AG04450 (cell line): ENCODE data around the gene APOL1. TPM values are rescaled to one million over a fixed set of nuclear protein-coding genes. Genes with fewer than 3 reads are reported as not detected.

Source experiments
- CTCF ChIA-PET: fragments of 300-600, 350-600 bp; formaldehyde crosslinking; extraction: SDS; loops from one replicate; lab custom pipeline; 2022; ENCODE audit warnings: antibody characterized with exemption, inconsistent platforms; lab: Charles Lee
- POLR2A ChIA-PET: fragments of 350-600 bp; formaldehyde crosslinking; extraction: SDS; loops from one replicate; lab custom pipeline; 2021; ENCODE audit warnings: antibody characterized with exemption, inconsistent platforms; lab: Yijun Ruan, JAX
- DNase-seq: peaks from one replicate; pipeline ENCODE4 v3.0.0-alpha.2; 2011; ENCODE audit warnings: low read depth, low spot score
- H3K27ac ChIP-seq: one replicate; pipeline ENCODE4 v1.5.1; 2012; ENCODE audit warnings: low read depth, low read length, control low read depth
- H3K27me3 ChIP-seq: one replicate; pipeline ENCODE4 v1.6.0; 2012; ENCODE audit warnings: low read length; ENCODE audit not compliant: control insufficient read depth, insufficient read depth
- H3K4me3 ChIP-seq: 2 replicates; pipeline ENCODE4 v1.5.1; 2011; ENCODE audit warnings: mild to moderate bottlenecking, low read depth, low read length, control low read depth
- H3K9me3 ChIP-seq: 2 replicates; pipeline ENCODE4 v1.5.1; 2012; ENCODE audit warnings: low read length; ENCODE audit not compliant: control insufficient read depth, insufficient read depth
- CTCF ChIP-seq: IDR thresholded peaks from 2 replicates; pipeline ENCODE4 v1.5.1; 2011; ENCODE audit warnings: low read depth, low read length, control low read depth, inconsistent platforms
- polyA plus RNA-seq: library from polyadenylated mRNA; depleted of rRNA; stranded (reverse); fragments of >200 nt; gene quantifications from 2 replicates; pipeline ENCODE4 v1.2.3, GENCODE V29; 2011

The APOL1 gene
- polyA plus RNA-seq, 1 experiment, result 3.8 TPM

- H3K27ac ChIP-seq, result no peak overlapping the region
- H3K9me3 ChIP-seq, result no peaks in the 10 kb centered on the region
- ChIA-PET POLR2A (no interaction called here), CTCF (no interaction called here)
- H3K27me3 ChIP-seq, result no peaks in the 10 kb centered on the region
- H3K4me3 ChIP-seq, result no peak overlapping the region
- DNase-seq, result no peak
- TF ChIP-seq CTCF, result no peak
Observed at GRCh38 chr22:36234919-36235318, 18.0 kb upstream of the APOL1 start.

- POLR2A ChIA-PET, result no interaction called here
- Histone ChIP-seq H3K27me3 (no peaks in the 10 kb centered on the region), H3K27ac (no peak overlapping the region), H3K9me3 (no peaks in the 10 kb centered on the region), H3K4me3 (no peak overlapping the region)
- no peak for DNase-seq
- CTCF ChIA-PET, result interaction anchor here (0.7 kb wide), 1 partner anchor 51 kb away, joined by 3 read pairs; no protein-coding TSS in a partner anchor
- TF ChIP-seq CTCF, result no peak
Observed at GRCh38 chr22:36235585-36235984, 17.3 kb upstream of the APOL1 start.

- no peak for DNase-seq
- Histone ChIP-seq H3K27me3 (no peaks in the 10 kb centered on the region), H3K27ac (no peak overlapping the region), H3K4me3 (no peak overlapping the region), H3K9me3 (no peaks in the 10 kb centered on the region)
- ChIA-PET CTCF (interaction anchor here (0.9 to 1.3 kb wide), 3 partner anchors 40 to 92 kb away, joined by 3 read pairs; no protein-coding TSS in a partner anchor), POLR2A (no interaction called here)
- no peak for TF ChIP-seq CTCF
Observed at GRCh38 chr22:36236388-36237319, 16.3 kb upstream of the APOL1 start.

- TF ChIP-seq CTCF, result no peak
- H3K27ac ChIP-seq, result peak overlapping the region; percentile 31
- peak overlapping the region; percentile 75 for H3K4me3 ChIP-seq
- no peaks in the 10 kb centered on the region for H3K9me3 ChIP-seq
- H3K27me3 ChIP-seq, result no peaks in the 10 kb centered on the region
- ChIA-PET POLR2A (interaction anchor here (0.6 kb wide), 1 partner anchor 189 kb away, joined by 8 read pairs; no protein-coding TSS in a partner anchor), CTCF (interaction anchor here (0.9 to 2.9 kb wide), 5 partner anchors 11 to 249 kb away, joined by 3 to 16 read pairs (median 3); no protein-coding TSS in a partner anchor)
- DNase-seq, result no peak
Observed at GRCh38 chr22:36237462-36238372, 15.2 kb upstream of the APOL1 start.
